Muscle of leg (tissue), 11 donors: ENCODE results near the gene SORCS3. TPM values are rescaled to one million over a fixed set of nuclear protein-coding genes. Genes with fewer than 3 reads are reported as not detected.

Experiments
- DNase-seq: peaks from one replicate; pipeline ENCODE4 v3.0.0; 2013
- H3K27ac ChIP-seq: one replicate; pipeline ENCODE4 v1.5.1; 2013; ENCODE audit warnings: mild to moderate bottlenecking, low read length, control low read depth
- H3K27me3 ChIP-seq: one replicate; pipeline ENCODE4 v1.6.1; 2013; ENCODE audit warnings: low read length; ENCODE audit not compliant: control insufficient read depth, insufficient read depth
- H3K36me3 ChIP-seq: one replicate; pipeline ENCODE4 v1.6.1; 2013; ENCODE audit warnings: low read length; ENCODE audit not compliant: control insufficient read depth, insufficient read depth
- H3K4me1 ChIP-seq: one replicate; pipeline ENCODE4 v1.6.1; 2013; ENCODE audit warnings: low read length; ENCODE audit not compliant: control insufficient read depth, insufficient read depth
- H3K4me3 ChIP-seq: one replicate; pipeline ENCODE4 v1.5.1; 2013; ENCODE audit warnings: low read length, control low read depth
- H3K9me3 ChIP-seq: replicated peaks from 2 replicates; pipeline ENCODE4 v1.6.1; 2013; ENCODE audit warnings: low read depth, low read length; ENCODE audit not compliant: control insufficient read depth
- WGBS: methylation state at CpG from one replicate; pipeline ENCODE4 v1.1.5; 2013; ENCODE audit warnings: missing lambda C conversion rate; ENCODE audit not compliant: insufficient coverage; 5-methylcytosine and 5-hydroxymethylcytosine counted together
- polyA plus RNA-seq, 8 donors: library from polyadenylated mRNA; unstranded; fragments of 120-200 nt; gene quantifications; one replicate each; pipeline versions ENCODE4 v1.2.1 to v1.2.3, GENCODE V29; 2013; ENCODE audit warnings: inconsistent platforms in 1 of 8, low replicate concordance in 1 of 8; ENCODE audit not compliant: insufficient read length in 8 of 8, insufficient read depth in 1 of 8
- total RNA-seq: library from RNA; stranded (reverse); fragments of 120-200 nt; gene quantifications from one replicate; pipeline ENCODE4 v1.2.4, GENCODE V29; 2013

Gene SORCS3
- total and polyA plus RNA-seq, 9 donors = 0.03 to 0.36 (median 0.13) TPM; not detected in 1

DNA sequence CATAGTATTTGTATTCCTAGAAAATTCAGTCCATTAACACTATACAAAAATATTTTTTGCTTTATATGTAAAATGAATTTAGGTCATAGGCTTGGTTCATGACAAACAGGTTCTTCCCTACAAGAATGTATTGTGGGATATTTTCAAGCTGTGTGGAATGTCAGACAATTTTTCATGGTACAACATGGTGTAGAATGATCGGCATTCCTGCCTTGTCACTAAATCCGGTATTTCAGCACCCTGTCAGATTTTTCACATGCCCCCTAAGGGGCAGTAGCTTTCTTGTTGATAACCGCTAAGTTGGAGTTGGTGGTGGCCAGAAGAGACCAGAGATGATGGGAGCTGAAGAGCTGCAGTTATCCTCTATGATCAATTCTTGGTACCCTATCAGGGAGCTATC, 154.3 kb downstream of the SORCS3 start:
- H3K36me3 ChIP-seq = no peaks in the 10 kb centered on the region
- H3K27ac ChIP-seq = no peak overlapping the region
- H3K27me3 ChIP-seq = no peaks in the 10 kb centered on the region
- WGBS = no CpG with 5 or more reads among the region's 3 CpGs
- DNase-seq = no peak
- no peak overlapping the region for H3K4me3 ChIP-seq
- no peaks in the 10 kb centered on the region for H3K9me3 ChIP-seq
- H3K4me1 ChIP-seq = no peaks in the 10 kb centered on the region

DNA sequence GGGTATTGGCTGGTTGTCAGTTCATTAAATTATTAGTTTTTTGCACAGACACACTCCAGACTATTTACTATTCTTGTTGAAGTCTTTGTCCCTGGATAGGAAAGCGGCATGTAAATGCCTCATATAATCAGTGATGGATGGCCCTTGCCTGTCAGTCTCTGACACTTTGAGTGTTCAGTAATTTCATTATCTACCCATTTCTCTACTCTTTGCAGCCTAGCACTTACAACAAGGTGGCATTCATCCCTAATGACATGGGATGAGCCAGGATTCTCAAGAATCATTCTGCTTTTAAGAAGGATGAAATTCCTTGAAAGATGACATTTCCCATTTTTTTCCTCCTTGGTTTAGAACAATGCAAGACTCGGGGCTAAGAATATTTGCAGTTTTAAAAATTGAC, 155.7 kb downstream of the SORCS3 start:
- WGBS = 86% methylated on average over 1 of the region's 2 CpGs
- Histone ChIP-seq H3K27ac (no peak overlapping the region), H3K4me3 (no peak overlapping the region), H3K9me3 (no peaks in the 10 kb centered on the region), H3K27me3 (no peaks in the 10 kb centered on the region), H3K4me1 (no peaks in the 10 kb centered on the region), H3K36me3 (no peaks in the 10 kb centered on the region)
- DNase-seq = no peak

DNA sequence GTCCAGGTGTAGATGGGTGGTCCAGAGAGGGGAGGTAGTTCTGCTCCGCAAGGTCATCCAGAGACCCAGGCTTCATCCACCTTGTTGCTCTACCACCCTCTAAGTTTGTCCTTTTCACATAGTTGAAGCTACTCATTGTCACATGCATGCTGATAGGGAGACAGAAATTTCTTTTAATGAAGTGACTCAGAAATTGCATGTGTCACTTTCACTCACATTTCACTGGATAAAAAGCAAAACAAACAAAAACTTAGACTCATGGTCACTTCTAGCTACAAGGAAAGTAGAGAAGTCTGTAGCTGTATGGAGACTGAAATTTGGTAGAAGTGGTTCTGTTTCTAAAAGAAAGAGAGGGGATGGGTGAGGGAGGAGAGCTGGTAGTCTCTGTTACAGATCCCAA, 161.9 kb downstream of the SORCS3 start:
- DNase-seq = no peak
- no CpG with 5 or more reads among the region's 1 CpG for WGBS
- H3K27me3 ChIP-seq = no peaks in the 10 kb centered on the region
- no peaks in the 10 kb centered on the region for H3K36me3 ChIP-seq
- no peak overlapping the region for H3K27ac ChIP-seq
- no peaks in the 10 kb centered on the region for H3K4me1 ChIP-seq
- H3K4me3 ChIP-seq = no peak overlapping the region
- H3K9me3 ChIP-seq = no peaks in the 10 kb centered on the region

DNA sequence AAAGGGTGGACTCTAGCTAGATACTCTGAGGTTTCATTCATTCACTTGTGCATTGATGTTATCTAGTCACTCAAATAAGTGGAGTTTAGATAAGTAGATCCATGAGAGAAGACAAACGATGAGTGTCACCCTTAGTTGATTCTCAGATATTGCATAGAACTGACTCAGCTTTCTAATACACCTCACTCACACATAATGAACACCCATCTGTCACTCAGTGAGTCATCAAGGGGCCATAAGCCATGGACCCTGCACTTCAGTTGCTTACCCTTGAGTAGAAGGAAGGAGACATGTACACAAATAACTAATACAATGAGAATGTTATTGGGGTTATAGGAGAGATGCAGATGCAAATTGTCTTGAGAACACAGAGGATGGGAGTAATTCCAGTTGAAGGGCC, 163.8 kb downstream of the SORCS3 start:
- Histone ChIP-seq H3K27me3 (no peaks in the 10 kb centered on the region), H3K4me1 (no peaks in the 10 kb centered on the region), H3K9me3 (no peaks in the 10 kb centered on the region), H3K36me3 (no peaks in the 10 kb centered on the region), H3K27ac (no peak overlapping the region), H3K4me3 (no peak overlapping the region)
- DNase-seq = no peak
- WGBS = no CpG with 5 or more reads among the region's 1 CpG

DNA sequence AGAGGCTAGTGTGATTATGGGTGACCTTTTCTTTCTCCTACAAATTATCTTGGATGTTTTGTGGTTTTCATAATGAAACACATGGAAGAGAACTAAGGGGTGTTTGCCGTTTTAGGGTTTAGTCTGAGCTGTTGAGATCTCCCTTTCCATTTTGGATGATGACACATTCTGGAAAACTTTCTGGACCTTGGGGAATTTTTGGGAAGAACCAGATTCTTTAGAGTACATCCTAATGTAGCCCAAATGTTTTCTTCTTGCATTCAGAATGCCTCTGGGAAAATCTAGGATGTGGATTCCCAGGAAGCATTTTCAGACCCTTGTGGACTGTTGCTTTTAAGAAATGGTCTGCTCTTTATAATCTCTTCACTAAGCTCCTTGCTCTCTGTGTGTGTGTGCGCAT, 165.7 kb downstream of the SORCS3 start:
- H3K27ac ChIP-seq = no peak overlapping the region
- DNase-seq = no peak
- H3K4me3 ChIP-seq = no peak overlapping the region
- H3K36me3 ChIP-seq = no peaks in the 10 kb centered on the region
- no CpG with 5 or more reads among the region's 2 CpGs for WGBS
- H3K27me3 ChIP-seq = no peaks in the 10 kb centered on the region
- H3K9me3 ChIP-seq = no peaks in the 10 kb centered on the region
- no peaks in the 10 kb centered on the region for H3K4me1 ChIP-seq

DNA sequence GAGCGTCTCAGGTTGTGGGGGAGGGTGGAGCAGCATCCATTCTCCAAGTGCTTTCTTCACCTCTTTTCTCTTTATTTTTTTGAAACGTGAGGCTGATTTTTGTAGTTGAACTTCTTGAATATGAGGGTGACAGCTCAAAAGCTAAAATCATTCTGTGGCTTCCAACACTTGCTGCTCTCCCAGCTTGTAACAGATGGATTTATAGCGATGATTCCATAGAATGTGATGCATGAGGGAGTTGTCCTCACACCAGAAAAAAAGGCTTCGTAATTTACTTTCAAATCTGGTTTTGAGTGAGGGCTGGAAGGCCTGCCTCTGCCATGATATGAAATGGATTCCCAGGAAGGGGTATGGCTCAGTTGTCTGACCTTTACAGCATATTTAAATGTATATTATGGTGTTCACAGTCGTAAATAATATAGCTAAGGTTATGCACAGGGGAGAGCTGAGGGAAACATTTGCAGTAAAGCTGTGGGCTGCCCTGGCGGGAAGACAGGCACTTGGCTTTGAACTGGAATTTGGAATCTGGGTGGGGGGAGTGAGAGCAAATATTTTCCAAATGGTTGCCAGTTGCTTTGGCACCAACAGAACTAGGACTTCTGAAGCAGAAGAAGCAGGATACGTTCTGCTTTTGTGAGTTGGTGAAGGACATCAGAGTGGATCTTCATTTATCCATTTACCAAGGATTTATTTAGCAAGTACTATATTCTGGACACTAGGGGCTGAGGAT, 166.7 kb downstream of the SORCS3 start:
- no peaks in the 10 kb centered on the region for H3K27me3 ChIP-seq
- H3K27ac ChIP-seq = no peak overlapping the region
- WGBS = 50% methylated on average over 3 of the region's 7 CpGs
- no peak overlapping the region for H3K4me3 ChIP-seq
- no peaks in the 10 kb centered on the region for H3K9me3 ChIP-seq
- no peak for DNase-seq
- H3K4me1 ChIP-seq = no peaks in the 10 kb centered on the region
- no peaks in the 10 kb centered on the region for H3K36me3 ChIP-seq

DNA sequence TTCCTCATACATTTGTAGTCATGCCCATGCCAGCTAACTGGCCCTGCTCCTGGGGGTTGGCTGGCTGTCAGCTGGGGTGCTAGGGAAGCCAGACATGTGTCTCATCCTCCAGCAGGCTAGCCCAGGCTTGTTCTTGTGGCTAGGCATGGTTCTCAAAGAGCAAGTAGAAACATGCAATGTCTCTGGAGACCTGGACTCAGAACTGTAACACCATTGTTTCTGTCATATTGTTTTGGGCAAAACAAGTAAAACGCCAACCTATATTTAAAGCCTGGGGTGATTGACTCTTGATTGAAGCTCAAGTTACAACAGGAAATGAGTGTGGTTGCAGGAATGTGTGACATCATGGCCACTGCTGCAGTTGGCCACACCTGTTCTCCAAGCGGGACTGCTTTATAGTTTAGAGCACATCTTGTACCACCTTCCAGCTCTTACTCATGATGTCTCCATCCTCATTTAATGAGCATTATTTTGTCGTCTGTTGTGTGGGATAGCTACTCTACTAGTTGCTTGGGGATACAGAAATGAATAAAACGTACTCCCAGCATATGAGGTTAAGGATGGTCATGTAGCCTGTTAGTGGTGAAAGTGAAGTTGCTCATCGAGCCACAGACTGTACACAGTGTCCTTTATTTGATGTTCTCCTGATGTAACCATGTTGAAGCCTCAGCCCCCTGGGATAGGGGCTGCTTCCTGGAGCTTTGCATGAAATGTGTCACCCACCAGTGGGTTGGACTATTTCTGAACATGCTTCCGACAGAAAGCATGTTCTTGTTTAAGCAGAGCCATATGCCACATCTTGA, 168.4 kb downstream of the SORCS3 start:
- 40% methylated on average over 3 of the region's 6 CpGs for WGBS
- H3K27me3 ChIP-seq = no peaks in the 10 kb centered on the region
- H3K4me3 ChIP-seq = no peak overlapping the region
- H3K27ac ChIP-seq = no peak overlapping the region
- H3K9me3 ChIP-seq = no peaks in the 10 kb centered on the region
- no peaks in the 10 kb centered on the region for H3K36me3 ChIP-seq
- no peaks in the 10 kb centered on the region for H3K4me1 ChIP-seq
- DNase-seq = peak; percentile 1

DNA sequence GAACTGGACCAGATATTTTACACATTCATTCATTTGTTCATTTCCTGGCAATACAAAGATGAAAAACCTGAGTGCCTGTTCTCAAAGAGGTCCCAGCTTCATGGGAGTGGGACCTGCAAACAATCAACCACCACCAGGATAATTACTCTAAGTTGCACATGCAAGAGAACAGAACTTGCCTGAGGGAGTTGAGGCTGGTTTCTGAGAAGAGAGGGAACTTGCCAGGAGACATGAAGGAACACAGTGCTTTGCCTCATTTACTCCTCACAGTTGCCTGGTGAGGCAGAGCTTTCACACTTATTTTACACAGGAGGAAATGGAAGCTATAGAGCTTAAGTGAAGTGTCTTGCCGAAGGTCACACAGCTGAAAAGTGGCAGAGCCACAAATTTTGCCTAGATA, 170.1 kb downstream of the SORCS3 start:
- no peaks in the 10 kb centered on the region for H3K27me3 ChIP-seq
- no peak for DNase-seq
- no peaks in the 10 kb centered on the region for H3K9me3 ChIP-seq
- no peak overlapping the region for H3K4me3 ChIP-seq
- WGBS = no CpG with 5 or more reads among the region's 1 CpG
- no peaks in the 10 kb centered on the region for H3K36me3 ChIP-seq
- no peak overlapping the region for H3K27ac ChIP-seq
- H3K4me1 ChIP-seq = no peaks in the 10 kb centered on the region

DNA sequence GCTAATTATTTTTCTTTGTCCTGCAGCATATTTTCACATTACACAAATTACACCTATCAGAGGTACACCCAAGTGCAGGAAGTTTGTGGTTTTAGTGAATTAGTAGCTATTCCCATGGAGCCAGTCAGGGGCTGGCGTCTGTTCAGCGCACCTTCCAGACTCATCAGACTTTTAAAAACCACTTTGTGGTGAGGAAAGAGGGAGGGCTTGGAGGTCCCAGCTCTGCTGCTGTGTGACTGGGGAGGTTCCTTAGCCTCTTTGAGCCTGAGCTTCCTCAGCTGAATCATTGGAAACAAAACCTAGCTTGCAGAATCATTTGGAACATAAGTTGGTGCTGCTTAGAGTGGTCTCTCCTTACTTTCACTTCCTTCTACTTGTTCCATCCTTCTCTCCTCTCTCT, 175.4 kb downstream of the SORCS3 start:
- no peaks in the 10 kb centered on the region for H3K4me1 ChIP-seq
- no peak for DNase-seq
- H3K27me3 ChIP-seq = no peaks in the 10 kb centered on the region
- H3K36me3 ChIP-seq = no peaks in the 10 kb centered on the region
- H3K27ac ChIP-seq = no peak overlapping the region
- no peak overlapping the region for H3K4me3 ChIP-seq
- H3K9me3 ChIP-seq = no peaks in the 10 kb centered on the region
- no CpG with 5 or more reads among the region's 2 CpGs for WGBS

DNA sequence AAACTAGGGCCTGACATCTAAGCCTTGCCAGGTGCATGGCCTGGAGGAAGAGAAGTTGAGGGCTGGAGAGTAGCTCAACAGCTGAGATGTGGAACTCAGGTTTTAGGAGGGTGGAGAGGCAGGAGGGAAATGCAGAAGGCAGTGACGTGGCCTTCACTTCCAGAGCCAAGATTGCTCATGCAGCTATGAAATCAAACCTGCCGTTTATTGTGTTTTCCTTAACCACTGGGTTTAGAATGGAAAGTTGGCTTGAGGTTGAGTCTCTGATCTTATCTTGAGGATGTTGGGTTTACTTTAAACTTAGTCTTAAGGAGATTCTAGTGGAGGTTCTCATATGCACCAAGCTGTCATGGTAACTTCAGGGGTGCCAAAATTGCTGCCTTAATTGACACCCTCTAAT, 178.6 kb downstream of the SORCS3 start:
- 43% methylated on average over 1 of the region's 2 CpGs for WGBS
- Histone ChIP-seq H3K36me3 (no peaks in the 10 kb centered on the region), H3K27ac (no peak overlapping the region), H3K27me3 (no peaks in the 10 kb centered on the region), H3K9me3 (peaks cover 1% of the 10 kb centered on the region), H3K4me1 (no peaks in the 10 kb centered on the region), H3K4me3 (no peak overlapping the region)
- no peak for DNase-seq
